T-helper 1 cell (primary cell): ENCODE data around the gene MAN1A2.
"Not testable (repeated sequence)": the region's sequence is repeated elsewhere in the genome, so short reads cannot be mapped to it uniquely, and the experiment has no call there.

Source experiments
- DNase-seq, 5 donors: peaks; one replicate each; pipeline ENCODE4 v3.0.0-alpha.2; 2012 to 2020

MAN1A2 gene

GRCh38 chr1:117403597-117403996 lies 36.3 kb downstream of the MAN1A2 start:
- DNase-seq, result no peak

GRCh38 chr1:117405042-117405441 lies 37.8 kb downstream of the MAN1A2 start:
- no peak for DNase-seq

GRCh38 chr1:117412472-117412871 lies 45.2 kb downstream of the MAN1A2 start:
- no peak for DNase-seq

GRCh38 chr1:117413412-117413811 lies 46.2 kb downstream of the MAN1A2 start:
- no peak for DNase-seq

DNA sequence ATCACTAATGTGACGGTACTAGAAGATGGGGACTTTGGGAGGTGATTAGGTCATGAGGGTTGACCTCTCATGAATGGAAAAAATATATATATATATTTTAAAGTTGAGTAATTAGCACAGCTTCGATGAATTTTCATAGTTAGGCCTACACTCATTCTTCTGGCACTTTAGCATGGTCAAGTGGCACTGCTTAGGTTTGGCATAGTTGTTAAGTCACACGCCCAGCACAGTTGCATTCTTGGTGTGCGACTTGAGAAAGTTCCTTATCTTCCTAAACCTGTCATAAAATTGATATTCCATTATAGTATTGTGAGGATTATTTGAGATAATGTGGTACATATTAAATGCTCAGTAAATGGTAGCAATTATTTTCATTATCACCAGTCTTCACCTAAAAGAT lies 47.7 kb downstream of the MAN1A2 start:
- DNase-seq, result no peak

DNA sequence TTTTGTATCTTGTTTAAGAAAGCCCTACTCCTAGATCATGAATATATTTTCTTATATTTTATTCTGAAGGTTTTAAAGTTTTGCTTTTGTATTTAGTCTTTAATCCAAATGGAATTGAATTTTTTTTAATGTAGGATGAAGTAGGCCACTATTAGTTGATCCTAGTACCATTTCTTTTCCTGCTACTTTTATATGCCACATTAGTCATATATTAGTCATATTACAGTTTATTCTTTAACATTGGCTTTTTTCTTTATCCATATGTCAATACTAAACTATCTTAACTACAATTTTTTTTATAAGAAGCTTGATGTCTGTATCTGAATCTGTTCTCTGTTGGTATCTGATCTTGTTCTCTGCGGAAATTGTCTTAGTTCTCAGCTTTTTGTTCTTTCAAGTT lies 48.8 kb downstream of the MAN1A2 start:
- no peak for DNase-seq

GRCh38 chr1:117416546-117417125 lies 49.4 kb downstream of the MAN1A2 start:
- DNase-seq, result no peak

DNA sequence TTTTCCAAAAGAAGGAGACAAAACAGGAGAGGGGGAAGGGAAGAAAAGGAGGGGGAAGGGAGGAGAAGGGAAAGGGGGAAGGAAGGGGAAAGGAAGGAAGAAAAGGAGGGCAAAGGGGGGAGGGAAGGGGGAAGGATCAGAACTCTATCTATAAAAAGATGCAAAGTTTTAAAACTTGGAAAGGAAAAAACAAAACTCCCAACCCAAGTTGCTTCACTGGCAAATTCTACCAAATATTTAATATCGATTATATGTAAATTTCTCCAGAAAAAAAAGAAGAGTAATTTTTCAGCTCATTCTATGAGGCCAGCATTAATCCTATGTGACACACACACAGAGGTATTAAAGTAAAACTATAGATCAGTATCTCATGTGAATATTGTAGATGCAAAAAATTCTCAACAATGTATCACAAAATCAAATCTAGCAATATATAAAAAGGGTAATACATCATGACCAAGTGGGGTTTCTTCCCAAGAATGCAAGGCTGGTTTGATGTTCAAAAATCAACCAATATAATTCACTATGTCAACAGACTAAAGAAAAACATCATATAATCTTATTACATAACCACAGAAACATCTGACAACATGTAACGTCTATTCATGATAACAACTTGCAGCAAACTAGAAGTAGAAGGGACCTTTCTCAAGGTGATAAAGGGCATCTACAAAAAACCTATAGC lies 57.9 kb downstream of the MAN1A2 start:
- no peak for DNase-seq

GRCh38 chr1:117427297-117427696 lies 60.0 kb downstream of the MAN1A2 start:
- DNase-seq, result no peak

DNA sequence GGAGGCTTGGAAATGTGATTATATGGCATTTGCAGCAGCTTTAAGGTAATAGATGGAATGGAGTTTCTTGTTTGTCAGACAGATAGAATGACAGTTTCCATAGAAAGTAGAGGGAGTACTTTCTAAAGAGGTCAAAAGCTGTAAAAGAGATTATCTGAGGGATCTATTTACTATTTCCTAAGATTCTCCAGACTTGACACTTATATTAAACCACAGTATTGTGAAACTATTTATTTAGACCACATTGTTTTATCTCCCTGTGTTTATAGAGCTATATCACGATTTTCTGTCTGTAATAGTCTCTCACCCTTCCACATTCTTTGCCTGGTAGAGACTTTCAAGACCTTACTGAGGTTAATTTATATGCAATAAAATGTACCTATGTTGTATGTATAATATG lies 66.7 kb downstream of the MAN1A2 start:
- no peak for DNase-seq

GRCh38 chr1:117436513-117436912 lies 69.3 kb downstream of the MAN1A2 start:
- no peak for DNase-seq

DNA sequence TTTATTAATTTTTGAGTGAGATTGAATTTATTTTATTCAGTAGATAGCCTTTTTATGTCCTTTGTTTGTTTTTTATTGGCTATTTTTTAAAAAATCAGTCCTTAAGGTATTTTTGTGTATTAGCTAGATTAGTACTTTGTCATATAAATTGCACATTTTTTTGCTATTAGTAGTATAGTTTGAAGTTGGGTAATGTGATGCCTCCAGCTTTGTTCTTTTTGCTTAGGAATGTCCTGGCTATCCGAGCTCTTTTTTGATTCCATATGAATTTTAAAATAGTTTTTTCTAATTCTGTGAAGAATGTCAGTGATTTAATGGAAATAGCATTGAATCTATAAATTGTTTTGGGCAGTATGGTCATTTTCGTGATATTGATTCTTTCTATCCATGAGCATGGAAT lies 80.4 kb downstream of the MAN1A2 start:
- no peak for DNase-seq

GRCh38 chr1:117452216-117452615 lies 85.0 kb downstream of the MAN1A2 start:
- DNase-seq, result no peak

- no peak for DNase-seq
These were observed 86.7 kb downstream of the MAN1A2 start for GRCh38 chr1:117453958-117454357.

DNA sequence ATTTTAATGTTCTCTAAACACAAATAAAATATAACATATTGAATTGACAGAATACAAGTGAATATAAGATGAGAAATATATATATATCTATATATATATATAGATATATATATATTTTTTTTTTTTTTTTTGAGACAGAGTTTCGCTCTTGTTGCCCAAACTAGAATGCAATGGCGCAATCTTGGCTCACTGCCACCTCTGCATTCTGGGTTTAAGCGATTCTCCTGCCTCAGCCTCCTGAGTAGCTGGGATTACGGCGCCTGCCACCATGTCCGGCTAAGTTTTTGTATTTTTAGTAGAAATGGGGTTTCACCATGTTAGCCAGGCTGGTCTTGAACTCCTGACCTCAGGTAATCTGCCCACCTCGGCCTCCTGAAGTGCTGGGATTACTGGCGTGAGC lies 91.2 kb downstream of the MAN1A2 start:
- DNase-seq, result not testable (repeated sequence)

GRCh38 chr1:117466761-117467160 lies 99.5 kb downstream of the MAN1A2 start:
- DNase-seq, result no peak

DNA sequence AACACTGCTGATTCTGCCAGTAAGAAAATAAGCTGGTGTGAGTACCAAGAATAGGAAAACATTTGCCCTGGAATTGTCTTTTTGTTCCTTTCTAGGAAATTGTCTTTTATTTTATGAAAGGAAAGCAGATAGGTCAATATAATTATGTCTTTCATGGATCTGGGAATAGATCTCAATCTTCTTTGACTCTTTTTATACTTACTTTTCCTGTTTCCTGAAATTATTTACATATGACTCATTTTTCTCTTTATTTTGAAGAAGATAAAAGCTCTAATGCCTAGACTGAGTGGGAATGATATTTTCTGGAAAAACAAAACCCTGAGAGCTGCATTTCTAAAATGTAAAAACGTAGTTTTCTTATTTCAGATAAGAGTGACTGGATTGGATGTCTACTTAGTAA lies 100.1 kb downstream of the MAN1A2 start:
- DNase-seq, result no peak

GRCh38 chr1:117473063-117473462 lies 105.8 kb downstream of the MAN1A2 start:
- no peak for DNase-seq

- DNase-seq, result not testable (repeated sequence)
These were observed 108.2 kb downstream of the MAN1A2 start for GRCh38 chr1:117475495-117475894.

DNA sequence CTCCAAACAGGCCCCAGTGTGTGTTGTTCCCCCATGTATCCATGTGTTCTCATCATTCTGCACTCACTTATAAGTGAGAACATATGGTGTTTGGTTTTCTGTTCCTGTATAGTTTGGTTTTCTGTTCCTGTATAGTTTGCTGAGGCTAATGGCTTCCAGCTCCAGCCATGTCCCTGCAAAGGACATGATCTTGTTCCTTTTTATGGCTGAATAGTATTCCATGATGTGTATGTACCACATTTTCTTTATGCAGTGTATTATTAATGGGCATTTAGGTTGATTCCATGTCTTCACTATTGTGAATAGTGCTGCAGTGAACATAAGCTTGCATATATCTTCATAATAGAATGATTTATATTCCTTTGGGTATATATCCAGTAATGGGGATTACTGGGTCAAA lies 111.8 kb downstream of the MAN1A2 start:
- no peak for DNase-seq

DNA sequence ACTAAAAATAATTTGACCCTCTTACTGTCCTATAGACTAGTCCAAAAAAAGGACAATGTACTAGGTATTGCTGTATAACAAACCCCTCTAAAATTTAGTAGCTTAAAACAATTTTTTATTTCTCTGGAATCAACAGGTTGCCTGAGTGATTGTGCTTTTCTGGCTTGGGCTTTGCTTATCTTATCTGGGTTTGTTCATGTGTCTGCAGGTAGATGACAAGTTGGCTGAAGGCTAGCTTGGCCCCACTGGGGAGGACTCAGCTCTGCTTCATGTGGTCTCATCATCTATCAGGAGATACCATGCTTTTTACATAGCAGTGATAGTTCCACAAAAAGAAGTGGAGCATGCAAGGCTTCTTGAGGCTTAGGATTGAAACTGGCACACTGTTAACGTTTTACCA lies 114.2 kb downstream of the MAN1A2 start:
- DNase-seq, result no peak

DNA sequence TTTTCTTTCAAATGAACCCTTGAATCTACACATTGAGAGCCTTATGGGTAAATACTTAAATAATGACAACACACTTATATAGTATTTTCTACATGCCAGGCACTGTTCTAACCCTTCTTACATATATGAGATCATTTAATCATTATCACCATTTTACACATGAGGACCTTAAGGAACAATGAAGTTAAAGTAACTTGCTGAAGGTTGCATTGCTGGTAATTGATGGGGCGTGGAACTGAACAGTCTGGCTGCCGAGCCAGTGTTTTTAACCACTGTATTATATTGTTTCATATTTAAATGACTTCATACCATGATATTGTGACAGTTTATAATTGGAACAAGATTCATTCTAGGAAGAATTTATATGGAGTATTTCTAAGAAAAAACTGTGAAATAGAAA lies 126.7 kb downstream of the MAN1A2 start:
- no peak for DNase-seq

DNA sequence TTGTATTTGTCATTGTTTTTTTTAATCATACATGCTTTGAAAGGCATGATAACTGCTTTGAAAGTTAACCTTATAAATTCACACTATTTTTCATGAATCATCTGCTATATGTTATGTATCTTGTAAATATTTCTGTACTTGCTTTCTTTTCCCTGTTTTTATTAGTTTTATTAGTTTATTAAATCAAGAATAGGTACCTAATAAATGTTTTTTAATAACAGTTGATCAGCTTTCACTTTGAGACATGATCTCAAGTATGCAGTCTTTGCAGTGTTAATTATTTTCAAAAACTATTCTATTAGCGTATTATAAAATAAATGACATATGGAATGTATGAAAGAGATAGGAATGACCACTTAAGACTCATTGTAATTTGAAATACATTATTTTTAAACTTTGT lies 127.8 kb downstream of the MAN1A2 start:
- no peak for DNase-seq

- no peak for DNase-seq
These were observed 131.8 kb downstream of the MAN1A2 start for GRCh38 chr1:117499071-117499470.

DNA sequence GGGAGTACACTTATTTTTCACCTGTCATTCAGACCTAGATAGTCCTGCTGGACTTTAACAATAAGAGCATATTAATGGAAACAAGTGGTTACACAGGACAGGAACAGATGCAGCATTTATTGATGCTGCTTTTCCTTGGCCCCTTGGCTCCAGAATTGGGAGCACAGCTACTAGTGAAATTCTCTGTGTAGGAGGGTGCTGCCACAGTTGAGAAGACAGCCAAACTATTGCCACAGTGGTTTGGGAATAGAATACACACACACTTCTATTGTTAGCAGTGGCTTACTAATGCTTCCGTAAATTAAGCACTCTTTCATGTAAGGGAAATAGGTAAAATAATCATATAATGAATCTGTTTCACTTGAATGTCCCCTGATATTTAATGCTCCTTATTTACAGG lies 133.3 kb downstream of the MAN1A2 start:
- DNase-seq, result no peak
